ENCODE measurements around the gene KRTAP4-3. TPM values are rescaled to one million over a fixed set of nuclear protein-coding genes. Genes with fewer than 3 reads are reported as not detected.
"Not testable (repeated sequence)": the region's sequence is repeated elsewhere in the genome, so short reads cannot be mapped to it uniquely, and the experiment has no call there.

Gene KRTAP4-3
- polyA plus RNA-seq (ENCODE audit: insufficient read length in 3 of 3), result not detected

GRCh38 chr17:41168121-41168520 is at the start of gene KRTAP4-3:
TSS of gene KRTAP4-3 (minus strand) at chr17:41168221. CDS start at chr17:41168172, 49 bp downstream.
- no peak for DNase-seq (ENCODE audit: low read depth in 3 of 3, low spot score in 2 of 3)

GRCh38 chr17:41215681-41216080 is 47.7 kb upstream of the KRTAP4-3 start:
- DNase-seq (ENCODE audit: low read depth in 3 of 3, low spot score in 2 of 3), result no peak

- no peak for DNase-seq (ENCODE audit: low read depth in 3 of 3, low spot score in 2 of 3)
Observed at GRCh38 chr17:41212524-41213169, 44.6 kb upstream of the KRTAP4-3 start.

- DNase-seq (ENCODE audit: low read depth in 3 of 3, low spot score in 2 of 3), result no peak
Observed at GRCh38 chr17:41211845-41212466, 43.9 kb upstream of the KRTAP4-3 start.

- DNase-seq (ENCODE audit: low read depth in 3 of 3, low spot score in 2 of 3), result no peak
Observed at GRCh38 chr17:41199421-41200078, 31.5 kb upstream of the KRTAP4-3 start.

- no peak for DNase-seq (ENCODE audit: low read depth in 3 of 3, low spot score in 2 of 3)
Observed at GRCh38 chr17:41196068-41196467, 28.0 kb upstream of the KRTAP4-3 start.

- DNase-seq (ENCODE audit: low read depth in 3 of 3, low spot score in 2 of 3), result no peak
Observed at GRCh38 chr17:41190328-41190727, 22.3 kb upstream of the KRTAP4-3 start.

GRCh38 chr17:41189837-41190318 is 21.9 kb upstream of the KRTAP4-3 start, which contains the start of gene KRTAP9-1:
TSS of gene KRTAP9-1 (plus strand) at chr17:41189887. CDS start at chr17:41189887, 0 bp downstream.
- not testable (repeated sequence) for DNase-seq (ENCODE audit: low read depth in 3 of 3, low spot score in 2 of 3)

GRCh38 chr17:41186872-41187271 is 18.9 kb upstream of the KRTAP4-3 start:
- DNase-seq (ENCODE audit: low read depth in 3 of 3, low spot score in 2 of 3), result no peak

GRCh38 chr17:41185001-41185400 is 17.0 kb upstream of the KRTAP4-3 start:
- DNase-seq (ENCODE audit: low read depth in 3 of 3, low spot score in 2 of 3), result no peak

- no peak for DNase-seq (ENCODE audit: low read depth in 3 of 3, low spot score in 2 of 3)
Observed at GRCh38 chr17:41184480-41184961, 16.5 kb upstream of the KRTAP4-3 start, which contains the start of gene KRTAP4-1. TSS of gene KRTAP4-1 (minus strand) at chr17:41184911. CDS start at chr17:41184854, 57 bp downstream.

- no peak for DNase-seq (ENCODE audit: low read depth in 3 of 3, low spot score in 2 of 3)
Observed at GRCh38 chr17:41178843-41179616, 11.0 kb upstream of the KRTAP4-3 start.

- no peak for DNase-seq (ENCODE audit: low read depth in 3 of 3, low spot score in 2 of 3)
Observed at GRCh38 chr17:41178341-41178740, 10.3 kb upstream of the KRTAP4-3 start.

GRCh38 chr17:41177727-41178271 is 9.8 kb upstream of the KRTAP4-3 start, which contains the start of gene KRTAP4-2:
TSS of gene KRTAP4-2 (minus strand) at chr17:41178221. CDS start at chr17:41178164, 57 bp downstream.
- no peak for DNase-seq (ENCODE audit: low read depth in 3 of 3, low spot score in 2 of 3)

- no peak for DNase-seq (ENCODE audit: low read depth in 3 of 3, low spot score in 2 of 3)
Observed at GRCh38 chr17:41176744-41177387, 8.8 kb upstream of the KRTAP4-3 start.

- no peak for DNase-seq (ENCODE audit: low read depth in 3 of 3, low spot score in 2 of 3)
Observed at GRCh38 chr17:41171886-41172285, 3.9 kb upstream of the KRTAP4-3 start.

GRCh38 chr17:41167561-41167960 is 460 bp downstream of the KRTAP4-3 start:
- no peak for DNase-seq (ENCODE audit: low read depth in 3 of 3, low spot score in 2 of 3)

- no peak for DNase-seq (ENCODE audit: low read depth in 3 of 3, low spot score in 2 of 3)
Observed at GRCh38 chr17:41163828-41164227, 4.2 kb downstream of the KRTAP4-3 start.

GRCh38 chr17:41160648-41161047 is 7.4 kb downstream of the KRTAP4-3 start, which contains the start of gene KRTAP4-4:
TSS of gene KRTAP4-4 (minus strand) at chr17:41160748. CDS start at chr17:41160691, 57 bp downstream.
- DNase-seq (ENCODE audit: low read depth in 3 of 3, low spot score in 2 of 3), result no peak
